Measurements from ENCODE around the gene MB21D2.
"Not testable (repeated sequence)": the region's sequence is repeated elsewhere in the genome, so short reads cannot be mapped to it uniquely, and the experiment has no call there.

The MB21D2 gene

GRCh38 chr3:192799721-192800120, 117.9 kb downstream of the MB21D2 start:
- no peak overlapping the region for H3K4me3 ChIP-seq (ENCODE audit: control insufficient read depth, low read depth, low read length)
- no peak for TF ChIP-seq CTCF (IDR thresholded peaks at IDR 0.05; ENCODE audit: control insufficient read depth, insufficient read depth, low read depth, low read length, missing control alignments)
- no peak for DNase-seq (ENCODE audit: low read depth)

- peak; percentile 57 for DNase-seq (ENCODE audit: low read depth)
- H3K4me3 ChIP-seq (ENCODE audit: control insufficient read depth, low read depth, low read length) = no peak overlapping the region
- TF ChIP-seq CTCF (IDR thresholded peaks at IDR 0.05; ENCODE audit: control insufficient read depth, insufficient read depth, low read depth, low read length, missing control alignments) = no peak
Measured at GRCh38 chr3:192795021-192795420, 122.6 kb downstream of the MB21D2 start.

GRCh38 chr3:192794216-192794615, 123.4 kb downstream of the MB21D2 start:
- no peak for TF ChIP-seq CTCF (IDR thresholded peaks at IDR 0.05; ENCODE audit: control insufficient read depth, insufficient read depth, low read depth, low read length, missing control alignments)
- no peak overlapping the region for H3K4me3 ChIP-seq (ENCODE audit: control insufficient read depth, low read depth, low read length)
- DNase-seq (ENCODE audit: low read depth) = no peak

GRCh38 chr3:192788816-192789515, 128.7 kb downstream of the MB21D2 start:
- not testable (repeated sequence) for H3K4me3 ChIP-seq (ENCODE audit: control insufficient read depth, low read depth, low read length); DNase-seq (ENCODE audit: low read depth)

- TF ChIP-seq CTCF (IDR thresholded peaks at IDR 0.05; ENCODE audit: control insufficient read depth, insufficient read depth, low read depth, low read length, missing control alignments) = no peak
- DNase-seq (ENCODE audit: low read depth) = no peak
Measured at GRCh38 chr3:192778508-192778907, 139.1 kb downstream of the MB21D2 start.

GRCh38 chr3:192774341-192774740, 143.3 kb downstream of the MB21D2 start:
- not testable (repeated sequence) for DNase-seq (ENCODE audit: low read depth); H3K4me3 ChIP-seq (ENCODE audit: control insufficient read depth, low read depth, low read length)

More at GRCh38 chr3:192778508-192778907, 139.1 kb downstream of the MB21D2 start:
- no peak overlapping the region for H3K4me3 ChIP-seq (ENCODE audit: control insufficient read depth, low read depth, low read length)

- DNase-seq (ENCODE audit: low read depth) = peak; percentile 20
- peak; percentile 58 for TF ChIP-seq CTCF (IDR thresholded peaks at IDR 0.05; ENCODE audit: control insufficient read depth, insufficient read depth, low read depth, low read length, missing control alignments)
- no peak overlapping the region for H3K4me3 ChIP-seq (ENCODE audit: control insufficient read depth, low read depth, low read length)
Measured at GRCh38 chr3:192772240-192772894, 145.3 kb downstream of the MB21D2 start.

Measured in AG09309 (cell line).